Body of pancreas (tissue), 4 donors: ENCODE data around the gene KRT15.

Source experiments
- POLR2A ChIP-seq, 3 donors: fragments of 450-650 bp; IDR thresholded peaks; one replicate each; pipeline ENCODE4 v1.6.1; 2016; ENCODE audit warnings: antibody characterized with exemption in 3 of 3, mild to moderate bottlenecking in 2 of 3
- TF ChIP-seq, protein P1 (sequence below), 7 experiments: fragments of 450-650 bp in 4 of 7; fragments of 200-600 bp in 3 of 7; sonication (generic) in 3 of 7; IDR thresholded peaks; one replicate each; pipeline ENCODE4 v1.5.1; 2016 to 2019; ENCODE audit warnings: antibody characterized with exemption in 7 of 7

- TF ChIP-seq, protein P1, sequence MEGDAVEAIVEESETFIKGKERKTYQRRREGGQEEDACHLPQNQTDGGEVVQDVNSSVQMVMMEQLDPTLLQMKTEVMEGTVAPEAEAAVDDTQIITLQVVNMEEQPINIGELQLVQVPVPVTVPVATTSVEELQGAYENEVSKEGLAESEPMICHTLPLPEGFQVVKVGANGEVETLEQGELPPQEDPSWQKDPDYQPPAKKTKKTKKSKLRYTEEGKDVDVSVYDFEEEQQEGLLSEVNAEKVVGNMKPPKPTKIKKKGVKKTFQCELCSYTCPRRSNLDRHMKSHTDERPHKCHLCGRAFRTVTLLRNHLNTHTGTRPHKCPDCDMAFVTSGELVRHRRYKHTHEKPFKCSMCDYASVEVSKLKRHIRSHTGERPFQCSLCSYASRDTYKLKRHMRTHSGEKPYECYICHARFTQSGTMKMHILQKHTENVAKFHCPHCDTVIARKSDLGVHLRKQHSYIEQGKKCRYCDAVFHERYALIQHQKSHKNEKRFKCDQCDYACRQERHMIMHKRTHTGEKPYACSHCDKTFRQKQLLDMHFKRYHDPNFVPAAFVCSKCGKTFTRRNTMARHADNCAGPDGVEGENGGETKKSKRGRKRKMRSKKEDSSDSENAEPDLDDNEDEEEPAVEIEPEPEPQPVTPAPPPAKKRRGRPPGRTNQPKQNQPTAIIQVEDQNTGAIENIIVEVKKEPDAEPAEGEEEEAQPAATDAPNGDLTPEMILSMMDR (IDR thresholded peaks at IDR 0.05), result no peak
- no peak for TF ChIP-seq POLR2A (IDR thresholded peaks at IDR 0.05)
Observed at GRCh38 chr17:41486316-41486715, 32.4 kb downstream of the KRT15 start.
